H9 (cell line): Measurements from ENCODE around the gene KCND1. TPM values are rescaled to one million over a fixed set of nuclear protein-coding genes. Genes with fewer than 3 reads are reported as not detected.

Experiments
- DNase-seq: peaks from one replicate; pipeline ENCODE4 v3.0.0-alpha.2; 2017
- H2AFZ ChIP-seq: one replicate; pipeline ENCODE4 v1.6.1; 2013; ENCODE audit warnings: mild to moderate bottlenecking, low read length, control low read depth, moderate library complexity
- H2AK5ac ChIP-seq: 2 replicates; pipeline ENCODE4 v1.6.1; 2013; ENCODE audit warnings: low read length, control low read depth, mixed read lengths; ENCODE audit not compliant: insufficient read length
- H2BK120ac ChIP-seq: one replicate; pipeline ENCODE4 v1.6.1; 2013; ENCODE audit warnings: low read depth, mild to moderate bottlenecking, low read length, control low read depth, inconsistent platforms; ENCODE audit not compliant: poor library complexity, severe bottlenecking
- H2BK12ac ChIP-seq: 2 replicates; pipeline ENCODE4 v1.6.1; 2013; ENCODE audit warnings: low read length, control low read depth, mixed read lengths, low read depth; ENCODE audit not compliant: insufficient read length
- H2BK15ac ChIP-seq: 2 replicates; pipeline ENCODE4 v1.6.1; 2013; ENCODE audit warnings: low read depth, low read length, control low read depth
- H2BK20ac ChIP-seq: one replicate; pipeline ENCODE4 v1.6.1; 2013; ENCODE audit warnings: low read depth, mild to moderate bottlenecking, low read length, control low read depth, inconsistent platforms; ENCODE audit not compliant: poor library complexity, severe bottlenecking
- H2BK5ac ChIP-seq: 2 replicates; pipeline ENCODE4 v1.6.1; 2013; ENCODE audit warnings: low read length, control low read depth, mixed read lengths; ENCODE audit not compliant: insufficient read length
- H3K14ac ChIP-seq: 2 replicates; pipeline ENCODE4 v1.6.1; 2013; ENCODE audit warnings: low read length, control low read depth; ENCODE audit not compliant: insufficient read depth
- H3K18ac ChIP-seq: 2 replicates; pipeline ENCODE4 v1.6.1; 2013; ENCODE audit warnings: low read depth, mild to moderate bottlenecking, mixed read lengths, low read length, control low read depth; ENCODE audit not compliant: insufficient read length
- H3K23ac ChIP-seq: 2 replicates; pipeline ENCODE4 v1.6.1; 2013; ENCODE audit warnings: low read length, control low read depth, mixed read lengths, low read depth; ENCODE audit not compliant: insufficient read length
- H3K23me2 ChIP-seq: 2 replicates; pipeline ENCODE4 v1.6.1; 2013; ENCODE audit warnings: low read depth, mild to moderate bottlenecking, mixed read lengths, low read length, control low read depth; ENCODE audit not compliant: insufficient read length, poor library complexity, severe bottlenecking
- H3K27ac ChIP-seq: 2 replicates; pipeline ENCODE4 v1.5.1; 2013; ENCODE audit warnings: low read length, control low read depth, mixed read lengths, low read depth; ENCODE audit not compliant: insufficient read length
- H3K27me3 ChIP-seq: 2 replicates; pipeline ENCODE4 v1.6.1; 2013; ENCODE audit warnings: low read length, control low read depth, inconsistent platforms; ENCODE audit not compliant: insufficient read depth
- H3K4ac ChIP-seq: 2 replicates; pipeline ENCODE4 v1.6.1; 2013; ENCODE audit warnings: low read depth, mild to moderate bottlenecking, control low read depth, inconsistent platforms, low read length, moderate library complexity
- H3K4me1 ChIP-seq: 2 replicates; pipeline ENCODE4 v1.6.1; 2013; ENCODE audit warnings: low read length, control low read depth, inconsistent platforms; ENCODE audit not compliant: insufficient read depth
- H3K4me2 ChIP-seq: 2 replicates; pipeline ENCODE4 v1.6.1; 2013; ENCODE audit warnings: low read length, control low read depth, mixed read lengths; ENCODE audit not compliant: insufficient read length, insufficient read depth
- H3K56ac ChIP-seq: 2 replicates; pipeline ENCODE4 v1.6.1; 2013; ENCODE audit warnings: low read depth, mild to moderate bottlenecking, mixed read lengths, low read length, control low read depth; ENCODE audit not compliant: insufficient read length
- H3K79me1 ChIP-seq: 2 replicates; pipeline ENCODE4 v1.6.1; 2013; ENCODE audit warnings: low read depth, mild to moderate bottlenecking, moderate library complexity, low read length, control low read depth, inconsistent platforms; ENCODE audit not compliant: insufficient read depth, poor library complexity, severe bottlenecking
- H3K79me2 ChIP-seq: 2 replicates; pipeline ENCODE4 v1.6.1; 2013; ENCODE audit warnings: low read length, control low read depth, inconsistent platforms; ENCODE audit not compliant: insufficient read depth
- H3K9ac ChIP-seq: 2 replicates; pipeline ENCODE4 v1.6.1; 2013; ENCODE audit warnings: low read length, control low read depth, mixed read lengths; ENCODE audit not compliant: insufficient read length; ENCODE audit errors: extremely low read depth
- H3K9me3 ChIP-seq: one replicate; pipeline ENCODE4 v1.6.1; 2013; ENCODE audit warnings: low read depth, low read length, inconsistent platforms; ENCODE audit not compliant: control insufficient read depth
- H3T11ph ChIP-seq: one replicate; pipeline ENCODE4 v1.6.1; 2013; ENCODE audit warnings: mild to moderate bottlenecking, low read length, control low read depth, inconsistent platforms
- H4K20me1 ChIP-seq: one replicate; pipeline ENCODE4 v1.6.1; 2013; ENCODE audit not compliant: control insufficient read depth, insufficient read length, insufficient read depth
- H4K5ac ChIP-seq: 2 replicates; pipeline ENCODE4 v1.6.1; 2013; ENCODE audit warnings: low read depth, mild to moderate bottlenecking, mixed read lengths, low read length, control low read depth; ENCODE audit not compliant: insufficient read length
- H4K8ac ChIP-seq: replicated peaks from 2 replicates; pipeline ENCODE4 v1.6.1; 2013; ENCODE audit warnings: low read length, control low read depth, mixed read lengths, low read depth; ENCODE audit not compliant: insufficient read length
- H4K91ac ChIP-seq: 2 replicates; pipeline ENCODE4 v1.6.1; 2013; ENCODE audit warnings: low read depth, mild to moderate bottlenecking, moderate library complexity, mixed read lengths, low read length, control low read depth; ENCODE audit not compliant: insufficient read length
- H3K27ac Mint-ChIP-seq, 3 experiments: 2 replicates in 2 of 3; 3 replicates in 1 of 3; pipeline ENCODE4 v1.8.0; 2020 to 2021; ENCODE audit warnings: mixed read lengths in 3 of 3, mild to moderate bottlenecking in 1 of 3, moderate library complexity in 1 of 3
- H3K27me3 Mint-ChIP-seq: 2 replicates; pipeline ENCODE4 v1.8.0; 2021; ENCODE audit warnings: low read depth, mild to moderate bottlenecking, moderate library complexity, mixed read lengths
- H3K36me3 Mint-ChIP-seq, 3 experiments: 2 replicates in 2 of 3; 3 replicates in 1 of 3; pipeline ENCODE4 v1.8.0; 2020 to 2021; ENCODE audit warnings: low read depth in 3 of 3, mixed read lengths in 3 of 3; ENCODE audit not compliant: insufficient read depth in 1 of 3
- H3K4me1 Mint-ChIP-seq, 2 experiments: 2 replicates each; pipeline ENCODE4 v1.8.0; 2020; ENCODE audit warnings: mixed read lengths in 2 of 2
- H3K4me3 Mint-ChIP-seq, 2 experiments: 2 replicates in 1 of 2; 3 replicates in 1 of 2; pipeline ENCODE4 v1.8.0; 2020 to 2021; ENCODE audit warnings: mild to moderate bottlenecking in 2 of 2, mixed read lengths in 2 of 2, moderate library complexity in 1 of 2
- H3K9me3 Mint-ChIP-seq, 2 experiments: 2 replicates in 1 of 2; 3 replicates in 1 of 2; pipeline ENCODE4 v1.8.0; 2020; ENCODE audit warnings: mild to moderate bottlenecking in 2 of 2, mixed read lengths in 2 of 2, moderate library complexity in 1 of 2
- CTCF ChIP-seq: fragments of 200-600 bp; sonication (generic); conservative IDR thresholded peaks from 3 replicates; pipeline ENCODE4 v1.8.0; 2021; ENCODE audit warnings: antibody characterized with exemption, mild to moderate bottlenecking
- total RNA-seq: library from RNA; stranded (reverse); gene quantifications from 2 replicates; pipeline ENCODE4 v1.2.1, GENCODE V29; 2021

The KCND1 gene
- total RNA-seq, 1 experiment from 2014 or later: 5.7 TPM

- Histone ChIP-seq H2AFZ (no peak overlapping the region), H2BK120ac (no peak overlapping the region), H3K9ac (no peak overlapping the region), H4K8ac (no peak overlapping the region), H3T11ph (no peak overlapping the region), H3K9me3 (no peaks in the 10 kb centered on the region), H3K4me2 (no peak overlapping the region), H3K79me1 (no peaks in the 10 kb centered on the region), H4K5ac (no peak overlapping the region), H3K14ac (no peak overlapping the region), H4K20me1 (no peaks in the 10 kb centered on the region), H2BK20ac (no peak overlapping the region), H4K91ac (no peak overlapping the region), H3K4me1 (no peaks in the 10 kb centered on the region), H2BK15ac (no peak overlapping the region), H3K27ac (no peak overlapping the region), H2BK5ac (no peak overlapping the region), H3K79me2 (no peaks in the 10 kb centered on the region), H3K18ac (no peak overlapping the region), H3K23me2 (no peaks in the 10 kb centered on the region), H2AK5ac (no peak overlapping the region), H3K4ac (no peak overlapping the region), H3K56ac (no peak overlapping the region), H2BK12ac (no peak overlapping the region), H3K27me3 (no peaks in the 10 kb centered on the region), H3K23ac (no peak overlapping the region)
- H3K4me3 Mint-ChIP-seq: no peak overlapping the region
- peaks cover 74 to 77% of the 10 kb centered on the region in 2 experiments for H3K9me3 Mint-ChIP-seq
- DNase-seq: no peak
- peaks cover 52 to 80% (median 76%) of the 10 kb centered on the region in 3 experiments for H3K36me3 Mint-ChIP-seq
- H3K4me1 Mint-ChIP-seq: no peaks in the 10 kb centered on the region
- H3K27ac Mint-ChIP-seq: no peak overlapping the region
- 0 out of 2 replicates have a peak, but pooled peaks cover 1% of the 10 kb centered on the region for H3K27me3 Mint-ChIP-seq
- no peak for TF ChIP-seq CTCF
Measured at GRCh38 chrX:48992341-48992740, 20.7 kb upstream of the KCND1 start.
